LHCN-M2 (cell line): ENCODE results near the gene PSME1. TPM values are rescaled to one million over a fixed set of nuclear protein-coding genes. Genes with fewer than 3 reads are reported as not detected.

ENCODE experiments used
- total RNA-seq: library from RNA; depleted of rRNA; stranded (reverse); fragments of >200 nt; gene quantifications from 2 replicates; pipeline ENCODE4 v1.2.3, GENCODE V29; 2014; rRNA removed

Gene PSME1
- total RNA-seq, 1 experiment from 2014 or later: 143 TPM

Other genes with a start within 250 kb of the PSME1 start
- 42.1 and 50.6 TPM in 2 replicates for gene DHRS4, start 182.4 kb upstream of the PSME1 start, total RNA-seq
- gene DHRS4L2, start 147.3 kb upstream of the PSME1 start, total RNA-seq: 6.2 and 10.3 TPM in 2 replicates
- gene CARMIL3, start 84.2 kb upstream of the PSME1 start, total RNA-seq: under 0.01 TPM in 1 of 2 replicates, not detected in the other
- not detected in 2 replicates for gene CPNE6, start 64.6 kb upstream of the PSME1 start, total RNA-seq
- gene PCK2, start 41.9 kb upstream of the PSME1 start, total RNA-seq: 5.1 and 9.4 TPM in 2 replicates
- gene DCAF11, start 21.4 kb upstream of the PSME1 start, total RNA-seq: 52.8 and 64.6 TPM in 2 replicates
- gene NRL, start 21.2 kb upstream of the PSME1 start, total RNA-seq: 1.6 and 3.0 TPM in 2 replicates
- 8.0 and 12.9 TPM in 2 replicates for gene FITM1, start 5.5 kb upstream of the PSME1 start, total RNA-seq
- gene EMC9, start 5.4 kb downstream of the PSME1 start, total RNA-seq: 25.2 and 25.6 TPM in 2 replicates
- gene PSME2, start 10.4 kb downstream of the PSME1 start, total RNA-seq: 48.4 and 81.9 TPM in 2 replicates
- 44.2 and 82.1 TPM in 2 replicates for gene RNF31, start 11.3 kb downstream of the PSME1 start, total RNA-seq
- 43.3 and 70.1 TPM in 2 replicates for gene IRF9, start 25.1 kb downstream of the PSME1 start, total RNA-seq
- 1.6 and 5.5 TPM in 2 replicates for gene REC8, start 35.9 kb downstream of the PSME1 start, total RNA-seq
- 75.0 and 87.9 TPM in 2 replicates for gene IPO4, start 52.6 kb downstream of the PSME1 start, total RNA-seq
- 84.2 and 85.8 TPM in 2 replicates for gene TM9SF1, start 59.2 kb downstream of the PSME1 start, total RNA-seq
- not detected in 2 replicates for gene TSSK4, start 69.5 kb downstream of the PSME1 start, total RNA-seq
- gene CHMP4A, start 77.3 kb downstream of the PSME1 start, total RNA-seq: 48.6 and 54.1 TPM in 2 replicates
- gene MDP1, start 79.9 kb downstream of the PSME1 start, total RNA-seq: 16.6 and 18.5 TPM in 2 replicates
- 260 and 318 TPM in 2 replicates for gene NEDD8, start 96.2 kb downstream of the PSME1 start, total RNA-seq
- gene GMPR2, start 96.7 kb downstream of the PSME1 start, total RNA-seq: 83.1 and 87.8 TPM in 2 replicates
- gene TINF2, start 106.4 kb downstream of the PSME1 start, total RNA-seq: 55.9 and 56.6 TPM in 2 replicates
- 0.38 and 2.5 TPM in 2 replicates for gene TGM1, start 127.0 kb downstream of the PSME1 start, total RNA-seq
- gene RABGGTA, start 135.4 kb downstream of the PSME1 start, total RNA-seq: 29.0 and 29.4 TPM in 2 replicates
- gene DHRS1, start 163.6 kb downstream of the PSME1 start, total RNA-seq: 14.4 and 16.1 TPM in 2 replicates
- 23.0 and 23.7 TPM in 2 replicates for gene NOP9, start 163.7 kb downstream of the PSME1 start, total RNA-seq
- 0.34 TPM in 1 of 2 replicates, not detected in the other for gene CIDEB, start 171.8 kb downstream of the PSME1 start, total RNA-seq
- 2.4 and 2.5 TPM in 2 replicates for gene LTB4R2, start 173.9 kb downstream of the PSME1 start, total RNA-seq
- gene LTB4R, start 175.3 kb downstream of the PSME1 start, total RNA-seq: 0.90 and 1.7 TPM in 2 replicates
- under 0.01 TPM in 1 of 2 replicates, not detected in the other for gene ADCY4, start 198.9 kb downstream of the PSME1 start, total RNA-seq
- not detected in 2 replicates for gene RIPK3, start 203.8 kb downstream of the PSME1 start, total RNA-seq
- 17.1 and 21.6 TPM in 2 replicates for gene NFATC4, start 232.0 kb downstream of the PSME1 start, total RNA-seq